ENCODE measurements around the gene SRGAP3. TPM values are rescaled to one million over a fixed set of nuclear protein-coding genes. Genes with fewer than 3 reads are reported as not detected.

The SRGAP3 gene
- total RNA-seq, 4 donors from 2014 or later = 7.5 to 33.8 (median 16.0) TPM

GRCh38 chr3:9199775-9200174 lies 49.7 kb downstream of the SRGAP3 start:
- DNase-seq = no peak
- intact Hi-C loops (cut with DNase I; ENCODE audit: low total_unique reads) = no loop called here
- H3K9me3 ChIP-seq = no peaks in the 10 kb centered on the region
- H3K27me3 ChIP-seq = no peaks in the 10 kb centered on the region
- H3K4me1 ChIP-seq = no peaks in the 10 kb centered on the region
- in situ Hi-C loops (cut with MboI; ENCODE audit: low pct_ligation_motif_present in 1 of 4, low pct_unique_long_range_greater_than_20kb in 1 of 4, low sequenced_read_pairs in 3 of 4) = no loop called here
- WGBS, 2 donors (ENCODE audit: low coverage in 1 of 2) = 67 to 80% methylated on average over 2 to 3 of the region's 3 CpGs
- TF ChIP-seq POLR2AphosphoS5 (IDR thresholded peaks at IDR 0.05) (no peak), EP300 (IDR thresholded peaks at IDR 0.05; ENCODE audit: low read depth) (no peak), POLR2A (IDR thresholded peaks at IDR 0.05) (no peak), CTCF (IDR thresholded peaks at IDR 0.05) (no peak)
- H3K4me3 ChIP-seq = no peak overlapping the region
- no peak overlapping the region for H3K27ac ChIP-seq
- no peaks in the 10 kb centered on the region for H3K36me3 ChIP-seq

- in situ Hi-C loops (cut with MboI; ENCODE audit: low pct_ligation_motif_present in 1 of 4, low pct_unique_long_range_greater_than_20kb in 1 of 4, low sequenced_read_pairs in 3 of 4) = no loop called here
- no peak for DNase-seq
Measured at GRCh38 chr3:9198899-9199335, 50.5 kb downstream of the SRGAP3 start.

GRCh38 chr3:9198261-9198660 lies 51.2 kb downstream of the SRGAP3 start:
- DNase-seq = no peak
- intact Hi-C loops (cut with DNase I; ENCODE audit: low total_unique reads) = no loop called here

More at GRCh38 chr3:9198899-9199335, 50.5 kb downstream of the SRGAP3 start:
- WGBS, 2 donors (ENCODE audit: low coverage in 1 of 2) = 91 to 93% methylated on average over 4 to 10 of the region's 10 CpGs
- no peaks in the 10 kb centered on the region for H3K9me3 ChIP-seq
- H3K27ac ChIP-seq = no peak overlapping the region
- H3K36me3 ChIP-seq = no peaks in the 10 kb centered on the region
- intact Hi-C loops (cut with DNase I; ENCODE audit: low total_unique reads) = no loop called here
- no peak overlapping the region for H3K4me3 ChIP-seq
- no peaks in the 10 kb centered on the region for H3K27me3 ChIP-seq
- TF ChIP-seq POLR2AphosphoS5 (IDR thresholded peaks at IDR 0.05) = no peak
- TF ChIP-seq CTCF (IDR thresholded peaks at IDR 0.05) = no peak
- no peak for TF ChIP-seq POLR2A (IDR thresholded peaks at IDR 0.05)
- TF ChIP-seq EP300 (IDR thresholded peaks at IDR 0.05; ENCODE audit: low read depth) = no peak
- no peaks in the 10 kb centered on the region for H3K4me1 ChIP-seq

GRCh38 chr3:9196020-9196419 lies 53.4 kb downstream of the SRGAP3 start:
- Histone ChIP-seq H3K36me3 (no peaks in the 10 kb centered on the region), H3K9me3 (no peaks in the 10 kb centered on the region), H3K4me3 (no peak overlapping the region), H3K27me3 (no peaks in the 10 kb centered on the region), H3K4me1 (no peaks in the 10 kb centered on the region), H3K27ac (no peak overlapping the region)
- in situ Hi-C loops (cut with MboI; ENCODE audit: low pct_ligation_motif_present in 1 of 4, low pct_unique_long_range_greater_than_20kb in 1 of 4, low sequenced_read_pairs in 3 of 4) = no loop called here
- intact Hi-C loops (cut with DNase I; ENCODE audit: low total_unique reads) = loop anchor here (2.0 kb wide), 1 partner anchor 19 kb away; no protein-coding TSS in a partner anchor
- DNase-seq = no peak
- 43 to 63% methylated on average over 3 to 7 of the region's 7 CpGs for WGBS, 2 donors (ENCODE audit: low coverage in 1 of 2)
- TF ChIP-seq POLR2A (IDR thresholded peaks at IDR 0.05) = no peak
- TF ChIP-seq EP300 (IDR thresholded peaks at IDR 0.05; ENCODE audit: low read depth) = no peak
- no peak for TF ChIP-seq CTCF (IDR thresholded peaks at IDR 0.05)
- no peak for TF ChIP-seq POLR2AphosphoS5 (IDR thresholded peaks at IDR 0.05)

More at GRCh38 chr3:9198261-9198660, 51.2 kb downstream of the SRGAP3 start:
- no peaks in the 10 kb centered on the region for H3K36me3 ChIP-seq
- TF ChIP-seq POLR2A (IDR thresholded peaks at IDR 0.05) (no peak), EP300 (IDR thresholded peaks at IDR 0.05; ENCODE audit: low read depth) (no peak), CTCF (IDR thresholded peaks at IDR 0.05) (no peak), POLR2AphosphoS5 (IDR thresholded peaks at IDR 0.05) (no peak)
- H3K4me3 ChIP-seq = no peak overlapping the region
- H3K4me1 ChIP-seq = no peaks in the 10 kb centered on the region
- WGBS, 2 donors (ENCODE audit: low coverage in 1 of 2) = 63 to 92% methylated on average over 2 to 3 of the region's 3 CpGs
- no peaks in the 10 kb centered on the region for H3K27me3 ChIP-seq
- H3K9me3 ChIP-seq = no peaks in the 10 kb centered on the region
- no peak overlapping the region for H3K27ac ChIP-seq
- in situ Hi-C loops (cut with MboI; ENCODE audit: low pct_ligation_motif_present in 1 of 4, low pct_unique_long_range_greater_than_20kb in 1 of 4, low sequenced_read_pairs in 3 of 4) = no loop called here
